ENCODE results near the gene NPR3.

NPR3 gene

DNA sequence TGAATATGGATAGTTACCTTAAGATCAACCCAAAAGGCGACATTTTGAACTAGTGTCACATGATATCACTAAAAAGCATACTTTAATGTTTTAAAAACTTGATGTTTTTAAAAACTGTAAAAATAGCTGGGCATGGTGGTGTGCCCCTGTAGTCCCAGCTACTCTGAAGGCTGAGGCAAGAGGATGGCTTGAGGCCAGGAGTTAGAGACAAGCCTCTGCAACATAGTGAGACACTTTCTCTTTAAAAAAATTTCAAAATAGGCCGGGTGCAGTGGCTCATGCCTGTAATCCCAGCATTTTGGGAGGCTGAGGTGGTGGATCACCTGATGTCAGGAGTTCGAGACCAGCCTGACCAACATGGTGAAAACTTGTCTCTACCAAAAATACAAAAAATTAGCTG lies 129.5 kb downstream of the NPR3 start:
- H3K4me3 ChIP-seq (ENCODE audit: low read depth, low read length) = no peak overlapping the region
- DNase-seq (ENCODE audit: low read depth) = no peak
